Right forelimb (tissue), 1 donor: ENCODE data around the gene ACAA2.

Source experiments
- DNase-seq: peaks from one replicate; pipeline ENCODE4 v3.0.0-alpha.2; 2018

The ACAA2 gene, protein sequence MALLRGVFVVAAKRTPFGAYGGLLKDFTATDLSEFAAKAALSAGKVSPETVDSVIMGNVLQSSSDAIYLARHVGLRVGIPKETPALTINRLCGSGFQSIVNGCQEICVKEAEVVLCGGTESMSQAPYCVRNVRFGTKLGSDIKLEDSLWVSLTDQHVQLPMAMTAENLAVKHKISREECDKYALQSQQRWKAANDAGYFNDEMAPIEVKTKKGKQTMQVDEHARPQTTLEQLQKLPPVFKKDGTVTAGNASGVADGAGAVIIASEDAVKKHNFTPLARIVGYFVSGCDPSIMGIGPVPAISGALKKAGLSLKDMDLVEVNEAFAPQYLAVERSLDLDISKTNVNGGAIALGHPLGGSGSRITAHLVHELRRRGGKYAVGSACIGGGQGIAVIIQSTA

GRCh38 chr18:49813319-49814146, at the start of gene ACAA2:
Gene ACAA2, minus strand, starts transcription at chr18:49813533. Its CDS starts 49 bp downstream, at chr18:49813484.
- peak; percentile 94 for DNase-seq

DNA sequence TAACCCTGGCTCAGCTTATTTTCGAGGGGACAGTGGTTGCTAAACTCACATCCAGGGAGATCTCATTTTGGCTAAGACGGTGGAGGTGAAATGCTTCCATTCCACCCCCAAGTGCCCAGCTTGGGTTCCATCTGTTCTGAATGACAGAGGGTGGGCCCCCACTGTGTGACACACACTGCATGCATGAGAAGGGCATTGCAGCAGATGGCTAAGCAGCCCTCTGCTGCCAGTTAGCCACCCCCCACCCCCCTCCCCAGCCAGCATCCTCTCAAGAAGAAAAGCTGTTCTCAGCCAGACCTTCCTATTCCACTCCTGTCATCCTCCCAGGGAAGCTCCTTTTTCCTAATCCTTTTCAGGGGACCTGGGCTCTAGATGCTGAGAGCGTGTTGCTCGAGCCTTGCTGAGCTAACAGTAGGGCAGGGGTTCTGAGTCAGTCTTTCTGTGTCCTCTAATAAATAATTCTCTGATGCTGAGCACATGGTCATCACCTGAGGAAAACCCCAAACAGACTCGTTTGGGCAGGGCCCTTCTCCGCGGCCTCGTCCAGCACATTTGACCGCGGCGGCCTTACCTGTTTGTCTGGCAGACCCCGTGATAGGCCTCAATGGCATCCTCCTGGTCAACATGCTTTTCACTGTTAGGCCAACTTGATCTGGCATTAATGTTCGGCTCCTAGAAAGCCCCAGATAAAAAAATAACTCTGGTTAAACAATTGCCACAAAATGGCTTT, 49.5 kb upstream of the ACAA2 start:
- DNase-seq: no peak

DNA sequence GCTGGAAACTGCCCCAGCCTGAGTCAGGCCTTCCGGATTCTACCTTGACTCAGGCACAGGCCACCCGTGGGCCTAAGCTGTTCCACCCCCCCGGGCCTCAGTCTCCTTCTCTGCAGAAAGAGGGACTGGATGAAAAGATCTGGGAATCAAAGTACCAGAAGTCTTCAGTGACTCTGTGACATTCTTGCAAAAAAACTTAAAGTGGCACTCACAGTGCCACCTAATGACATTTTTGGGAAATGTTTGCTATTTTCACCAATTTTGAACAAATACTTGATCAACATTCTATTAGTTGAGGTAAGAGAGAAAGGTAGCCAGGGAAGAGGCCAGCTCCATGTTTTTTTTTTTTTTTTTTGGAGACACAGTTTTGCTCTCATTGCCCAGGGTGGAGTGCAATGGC, 48.3 kb upstream of the ACAA2 start:
- no peak for DNase-seq

DNA sequence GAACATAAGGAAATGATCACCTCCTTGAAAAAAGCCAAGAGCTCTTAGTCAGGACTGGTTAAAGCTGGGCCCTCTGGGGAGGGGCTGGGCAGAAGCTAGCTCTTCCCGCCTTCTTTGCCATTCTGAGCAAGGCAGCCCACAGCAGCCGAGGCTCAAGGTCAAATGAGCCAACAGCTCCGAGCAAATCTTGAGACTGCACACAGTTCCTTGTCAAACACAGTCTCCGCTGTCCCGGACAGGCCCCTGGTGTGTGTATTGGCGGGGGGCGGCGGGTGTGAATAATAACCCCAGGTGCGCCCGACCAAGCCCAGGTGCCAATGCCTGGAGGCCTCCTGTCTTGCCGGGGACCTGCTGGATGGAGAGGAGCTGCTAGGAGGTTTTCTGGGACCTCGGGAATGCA, 46.4 kb upstream of the ACAA2 start:
- no peak for DNase-seq

- DNase-seq: no peak
Observed at GRCh38 chr18:49859021-49859359, 45.7 kb upstream of the ACAA2 start.

- DNase-seq: peak; percentile 75
Observed at GRCh38 chr18:49858309-49859020, 45.1 kb upstream of the ACAA2 start.

DNA sequence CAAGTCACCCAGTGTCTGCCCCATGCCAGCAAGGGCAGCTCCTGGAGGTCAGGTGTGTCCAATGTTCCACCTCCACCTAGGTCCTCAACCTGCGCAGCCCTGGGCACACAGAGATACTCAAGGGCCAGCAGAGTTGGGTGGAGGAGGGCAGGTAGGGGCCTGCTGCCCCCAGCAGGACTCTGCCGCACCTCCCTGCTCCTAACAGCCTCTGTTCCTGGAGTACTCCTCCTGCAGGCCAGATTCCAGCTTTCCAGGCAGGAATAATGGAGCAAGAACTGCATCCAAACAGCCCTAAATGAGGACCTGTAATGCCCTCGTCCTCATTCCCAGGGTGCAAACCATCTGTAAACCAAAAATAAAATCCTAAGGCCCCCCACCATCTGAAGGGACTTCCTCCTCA, 44.4 kb upstream of the ACAA2 start:
- no peak for DNase-seq

DNA sequence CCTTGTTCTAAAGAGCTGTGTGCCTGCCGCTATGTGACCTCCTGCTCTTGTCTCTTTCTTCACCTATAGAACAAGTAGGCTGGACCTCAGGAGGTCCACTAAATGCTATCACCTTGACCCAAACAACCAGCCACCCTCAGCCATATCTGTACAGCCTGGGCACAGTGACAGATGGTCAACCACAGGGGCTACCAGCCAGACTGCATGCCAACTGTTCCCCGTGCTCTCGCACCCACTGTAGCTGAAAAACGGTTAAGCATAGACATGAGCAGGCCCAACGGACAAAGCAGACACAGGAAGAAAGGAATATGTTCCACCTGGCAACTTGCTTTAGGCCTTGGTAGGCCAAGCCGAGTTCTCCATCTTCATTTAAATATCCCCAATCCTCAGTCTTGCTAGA, 43.2 kb upstream of the ACAA2 start:
- DNase-seq: no peak

GRCh38 chr18:49855711-49856415, 42.5 kb upstream of the ACAA2 start:
- DNase-seq: no peak

GRCh38 chr18:49854681-49855080, 41.3 kb upstream of the ACAA2 start:
- DNase-seq: no peak

DNA sequence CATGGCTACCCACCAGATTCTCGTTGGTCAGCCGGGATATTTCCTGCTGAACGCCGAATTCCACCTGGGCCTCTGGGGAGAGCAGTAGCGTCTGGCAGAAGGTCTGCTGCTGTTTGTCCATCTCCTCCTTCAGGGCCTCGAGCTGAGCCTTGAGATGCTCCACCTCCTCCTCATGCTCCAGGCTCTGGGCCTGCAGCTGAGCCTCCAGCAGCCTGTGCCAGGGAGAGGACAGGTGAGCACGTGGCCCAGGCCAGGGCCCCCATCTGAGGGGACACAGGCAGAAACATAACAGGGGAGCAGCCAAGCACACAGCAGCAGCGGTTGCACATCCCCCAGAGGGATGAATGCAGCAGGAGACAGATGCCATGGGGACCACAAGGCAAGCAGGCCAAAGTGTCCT, 40.1 kb upstream of the ACAA2 start:
- DNase-seq: no peak

- no peak for DNase-seq
Observed at GRCh38 chr18:49853011-49853410, 39.7 kb upstream of the ACAA2 start.

- no peak for DNase-seq
Observed at GRCh38 chr18:49851624-49852023, 38.3 kb upstream of the ACAA2 start.

- no peak for DNase-seq
Observed at GRCh38 chr18:49850636-49851035, 37.3 kb upstream of the ACAA2 start.

GRCh38 chr18:49849331-49850217, 36.2 kb upstream of the ACAA2 start:
- DNase-seq: no peak

DNA sequence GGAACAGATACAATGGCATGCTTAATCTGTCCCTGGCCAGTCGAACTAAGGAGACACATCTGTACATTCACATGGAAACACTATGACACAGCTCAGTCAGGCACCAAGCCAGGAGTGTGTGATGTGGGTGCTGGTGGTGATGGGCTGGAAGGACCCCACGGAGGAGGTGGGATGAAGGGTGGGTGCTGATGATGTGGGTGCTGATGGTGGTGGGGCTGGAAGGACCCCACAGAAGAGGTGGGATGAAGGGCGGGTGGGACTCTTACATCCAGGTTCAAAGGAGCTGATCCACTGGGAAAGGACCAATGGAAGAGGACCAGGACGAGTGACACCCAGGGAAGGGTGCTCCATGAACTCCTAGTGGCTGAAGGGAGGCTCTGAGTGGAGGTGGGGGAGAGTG, 34.8 kb upstream of the ACAA2 start:
- DNase-seq: no peak

DNA sequence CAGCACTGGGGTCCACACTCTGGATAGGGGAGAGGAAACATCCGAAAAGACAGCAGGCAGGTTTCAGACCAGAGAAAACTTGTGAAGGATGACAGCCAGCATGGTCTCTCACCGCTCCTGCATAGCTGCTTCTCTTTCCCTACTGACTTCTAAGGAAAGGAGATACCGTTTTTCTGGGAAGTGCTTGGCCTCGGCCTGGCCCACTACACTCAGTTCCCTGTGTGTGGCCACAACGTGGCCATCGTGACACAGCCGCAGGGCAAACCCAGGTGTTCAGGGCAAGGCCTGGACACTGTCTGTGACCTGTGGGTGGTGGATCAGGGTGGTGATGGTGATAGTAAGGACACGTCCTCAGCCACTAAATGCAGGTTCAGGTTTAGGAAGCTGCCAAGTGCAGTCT, 34.2 kb upstream of the ACAA2 start:
- no peak for DNase-seq

- no peak for DNase-seq
Observed at GRCh38 chr18:49846718-49847470, 33.6 kb upstream of the ACAA2 start.

DNA sequence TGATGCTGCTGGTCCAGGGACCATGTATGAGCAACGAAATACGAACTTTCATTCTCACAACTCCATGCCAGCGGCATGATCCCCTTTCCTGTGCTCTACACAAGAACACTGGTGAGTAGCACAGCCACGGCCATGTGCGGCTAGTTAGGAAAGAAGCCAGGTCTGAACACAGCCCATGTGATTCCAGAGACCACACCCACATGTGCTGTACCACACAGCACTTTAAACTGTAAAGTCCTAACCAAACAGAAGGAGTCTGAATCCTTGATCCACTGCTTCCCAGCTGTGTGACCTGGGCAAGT, 33.0 kb upstream of the ACAA2 start:
- DNase-seq: peak; percentile 47

DNA sequence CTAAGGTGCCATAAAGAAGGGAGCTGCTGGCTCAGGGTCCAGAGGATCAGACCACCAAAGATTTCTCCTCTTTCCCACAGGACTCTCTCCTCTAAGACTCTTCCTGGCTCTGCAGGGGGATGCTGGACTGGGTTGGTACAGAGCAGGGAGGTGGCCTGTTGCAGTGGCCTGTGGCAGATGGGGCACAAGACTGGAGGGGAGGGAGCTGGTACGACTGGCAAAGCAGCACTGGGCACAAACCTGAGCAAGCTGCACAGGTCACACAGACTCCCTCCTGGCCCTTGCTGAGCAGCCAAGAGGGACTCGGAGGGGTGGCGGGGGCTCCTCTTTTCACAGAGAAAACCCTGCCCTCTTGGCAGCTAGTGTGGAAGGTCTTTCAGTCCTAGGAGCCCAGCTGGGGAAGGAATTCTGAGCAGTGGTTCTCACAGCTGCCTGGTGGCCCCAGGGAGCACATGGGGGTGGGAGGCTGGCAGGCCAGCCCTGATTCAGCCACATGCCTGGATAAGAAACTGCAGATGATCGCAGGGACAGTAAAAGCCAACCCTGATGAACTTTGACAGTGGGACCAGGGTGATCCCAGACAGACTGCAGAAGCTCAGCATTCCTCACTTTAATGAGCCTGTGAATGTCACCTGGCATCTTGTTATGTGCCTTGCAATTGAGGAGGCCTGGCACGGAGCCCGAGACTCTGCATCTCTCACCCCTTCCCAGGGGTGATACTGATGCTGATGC, 32.5 kb upstream of the ACAA2 start:
- peak; percentile 62 for DNase-seq
